Testis (tissue), 2 donors: Measurements from ENCODE around the gene ARHGAP26.
"Not testable (repeated sequence)": the region's sequence is repeated elsewhere in the genome, so short reads cannot be mapped to it uniquely, and the experiment has no call there.

Experiments used
- POLR2A ChIP-seq: fragments of 450-650 bp; IDR thresholded peaks from one replicate; pipeline ENCODE4 v1.6.1; 2017; ENCODE audit warnings: antibody characterized with exemption, mild to moderate bottlenecking, moderate library complexity
- TF ChIP-seq, protein P1 (sequence below), 3 experiments: fragments of 450-650 bp in 2 of 3; fragments of 200-600 bp in 1 of 3; sonication (generic) in 1 of 3; IDR thresholded peaks; one replicate each; pipeline ENCODE4 v1.5.1; 2016 to 2019; ENCODE audit warnings: antibody characterized with exemption in 3 of 3, mild to moderate bottlenecking in 2 of 3, moderate library complexity in 1 of 3

DNA sequence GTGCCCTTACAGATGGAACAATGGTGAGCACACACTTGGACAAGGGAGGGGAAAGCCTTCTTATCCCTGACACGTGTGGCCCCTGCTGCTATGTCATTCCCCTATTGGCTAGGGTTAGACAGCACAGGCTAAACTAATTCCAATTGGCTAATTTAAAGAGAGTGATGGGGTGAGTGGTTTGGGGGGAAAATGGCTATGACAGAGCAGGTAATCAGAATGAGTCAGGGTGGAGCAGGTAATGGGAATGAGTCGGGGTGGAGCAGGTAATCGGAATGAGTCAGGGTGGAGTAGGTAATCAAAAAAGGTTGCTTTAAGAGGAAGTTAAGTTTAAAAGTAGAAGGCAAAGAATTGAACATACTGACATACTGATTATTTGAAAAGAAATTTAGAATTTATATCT, 324.4 kb downstream of the ARHGAP26 start:
- TF ChIP-seq, protein P1, sequence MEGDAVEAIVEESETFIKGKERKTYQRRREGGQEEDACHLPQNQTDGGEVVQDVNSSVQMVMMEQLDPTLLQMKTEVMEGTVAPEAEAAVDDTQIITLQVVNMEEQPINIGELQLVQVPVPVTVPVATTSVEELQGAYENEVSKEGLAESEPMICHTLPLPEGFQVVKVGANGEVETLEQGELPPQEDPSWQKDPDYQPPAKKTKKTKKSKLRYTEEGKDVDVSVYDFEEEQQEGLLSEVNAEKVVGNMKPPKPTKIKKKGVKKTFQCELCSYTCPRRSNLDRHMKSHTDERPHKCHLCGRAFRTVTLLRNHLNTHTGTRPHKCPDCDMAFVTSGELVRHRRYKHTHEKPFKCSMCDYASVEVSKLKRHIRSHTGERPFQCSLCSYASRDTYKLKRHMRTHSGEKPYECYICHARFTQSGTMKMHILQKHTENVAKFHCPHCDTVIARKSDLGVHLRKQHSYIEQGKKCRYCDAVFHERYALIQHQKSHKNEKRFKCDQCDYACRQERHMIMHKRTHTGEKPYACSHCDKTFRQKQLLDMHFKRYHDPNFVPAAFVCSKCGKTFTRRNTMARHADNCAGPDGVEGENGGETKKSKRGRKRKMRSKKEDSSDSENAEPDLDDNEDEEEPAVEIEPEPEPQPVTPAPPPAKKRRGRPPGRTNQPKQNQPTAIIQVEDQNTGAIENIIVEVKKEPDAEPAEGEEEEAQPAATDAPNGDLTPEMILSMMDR (IDR thresholded peaks at IDR 0.05) = not testable (repeated sequence)
- not testable (repeated sequence) for TF ChIP-seq POLR2A
